ENCODE results near the gene TCEA2.
A peak's percentile ranks its signal among the peaks of the same experiment; 100 is the strongest.

The TCEA2 gene

DNA sequence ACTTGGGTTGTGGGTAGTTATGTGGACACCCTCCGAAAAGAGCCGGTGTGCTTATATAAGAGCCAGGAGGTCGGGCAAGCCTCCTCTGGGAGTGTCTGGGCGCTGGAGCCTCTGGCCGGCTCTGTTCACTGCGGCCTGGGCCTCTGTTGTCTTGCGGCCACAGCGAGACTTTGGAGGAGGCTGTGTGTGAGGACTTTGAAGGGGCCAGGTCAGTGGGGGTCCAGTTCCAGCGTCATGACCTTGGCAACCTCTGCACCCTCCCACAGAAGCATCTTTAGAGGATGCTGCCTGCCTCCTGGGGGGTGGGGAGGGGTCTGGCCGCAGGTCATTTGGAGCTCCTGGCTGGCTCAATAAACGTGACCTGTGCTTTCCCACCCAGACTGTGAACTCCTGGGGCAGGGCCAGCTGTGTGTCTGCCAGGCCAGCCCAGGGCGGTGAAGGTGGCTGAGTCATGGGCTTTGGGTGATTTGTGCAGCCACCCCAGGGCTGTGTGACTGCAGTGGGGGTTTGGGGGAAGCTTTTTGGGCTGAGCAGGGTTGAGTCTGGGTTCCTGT lies 1.2 kb downstream of the TCEA2 start:
- Histone ChIP-seq H3K4me1 (peaks cover 20% of the 10 kb centered on the region), H3K36me3 (ENCODE audit: control insufficient read depth, insufficient read depth, low read length) (no peaks in the 10 kb centered on the region), H3K9me3 (ENCODE audit: control insufficient read depth, low read length) (no peaks in the 10 kb centered on the region), H3K4me3 (ENCODE audit: low read depth, low read length) (peak overlapping the region; percentile 71), H3K79me2 (peaks cover 5% of the 10 kb centered on the region), H3K27me3 (ENCODE audit: control insufficient read depth, insufficient read depth, low read length) (no peaks in the 10 kb centered on the region), H2AFZ (peak overlapping the region; percentile 79), H3K9ac (no peak overlapping the region), H3K27ac (peak overlapping the region; percentile 68), H3K4me2 (ENCODE audit: low read length) (peak overlapping the region; percentile 98)
- TF ChIP-seq, protein P1, sequence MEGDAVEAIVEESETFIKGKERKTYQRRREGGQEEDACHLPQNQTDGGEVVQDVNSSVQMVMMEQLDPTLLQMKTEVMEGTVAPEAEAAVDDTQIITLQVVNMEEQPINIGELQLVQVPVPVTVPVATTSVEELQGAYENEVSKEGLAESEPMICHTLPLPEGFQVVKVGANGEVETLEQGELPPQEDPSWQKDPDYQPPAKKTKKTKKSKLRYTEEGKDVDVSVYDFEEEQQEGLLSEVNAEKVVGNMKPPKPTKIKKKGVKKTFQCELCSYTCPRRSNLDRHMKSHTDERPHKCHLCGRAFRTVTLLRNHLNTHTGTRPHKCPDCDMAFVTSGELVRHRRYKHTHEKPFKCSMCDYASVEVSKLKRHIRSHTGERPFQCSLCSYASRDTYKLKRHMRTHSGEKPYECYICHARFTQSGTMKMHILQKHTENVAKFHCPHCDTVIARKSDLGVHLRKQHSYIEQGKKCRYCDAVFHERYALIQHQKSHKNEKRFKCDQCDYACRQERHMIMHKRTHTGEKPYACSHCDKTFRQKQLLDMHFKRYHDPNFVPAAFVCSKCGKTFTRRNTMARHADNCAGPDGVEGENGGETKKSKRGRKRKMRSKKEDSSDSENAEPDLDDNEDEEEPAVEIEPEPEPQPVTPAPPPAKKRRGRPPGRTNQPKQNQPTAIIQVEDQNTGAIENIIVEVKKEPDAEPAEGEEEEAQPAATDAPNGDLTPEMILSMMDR (IDR thresholded peaks at IDR 0.05): no peak

DNA sequence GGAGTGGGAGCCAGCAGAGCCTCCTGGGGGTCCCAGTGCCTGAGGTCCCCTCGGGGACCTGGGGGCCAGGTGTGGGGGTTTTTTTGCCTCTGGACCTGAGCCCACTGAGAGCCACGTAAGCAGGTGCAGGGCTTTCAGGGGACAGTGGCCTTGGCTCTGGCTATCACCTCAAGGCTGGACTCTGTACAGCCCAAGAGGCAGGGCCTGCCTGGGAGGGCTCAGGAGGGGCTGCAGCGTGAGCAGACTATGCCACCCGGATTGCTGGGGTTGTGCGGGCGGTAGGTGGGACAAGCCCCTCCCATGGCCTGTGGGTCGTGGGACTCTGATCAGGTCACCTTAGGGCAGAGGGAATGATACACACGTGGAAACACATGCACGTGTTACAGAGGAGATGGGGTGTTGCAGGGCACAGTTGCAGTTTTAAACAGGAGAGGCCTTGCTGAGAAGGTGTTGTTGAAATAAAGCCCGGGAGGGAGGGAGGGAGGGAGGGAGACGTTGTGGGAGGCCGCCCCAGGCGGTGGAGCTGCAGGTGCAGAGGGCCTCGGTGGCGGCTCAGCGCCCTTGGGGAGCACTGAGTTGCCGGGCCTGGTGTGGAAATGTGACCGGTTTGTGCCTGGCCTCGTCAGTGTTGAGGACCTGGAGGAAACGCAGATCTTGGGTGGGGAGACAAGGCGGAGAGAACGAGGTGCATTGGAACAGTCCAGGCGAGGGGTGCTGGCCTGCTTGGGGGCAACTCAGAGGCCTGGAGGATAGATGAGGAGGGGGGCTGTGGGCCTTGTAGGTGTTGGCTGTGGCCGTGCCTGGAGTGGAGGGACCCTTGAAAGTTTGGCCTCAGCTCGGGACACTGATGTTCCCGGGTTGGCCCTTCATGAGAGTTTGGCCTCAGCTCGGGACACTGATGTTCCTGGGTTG lies 2.3 kb downstream of the TCEA2 start:
- no peak overlapping the region for H3K4me3 ChIP-seq (ENCODE audit: low read depth, low read length)
- H3K36me3 ChIP-seq (ENCODE audit: control insufficient read depth, insufficient read depth, low read length): no peaks in the 10 kb centered on the region
- no peak overlapping the region for H3K9ac ChIP-seq

DNA sequence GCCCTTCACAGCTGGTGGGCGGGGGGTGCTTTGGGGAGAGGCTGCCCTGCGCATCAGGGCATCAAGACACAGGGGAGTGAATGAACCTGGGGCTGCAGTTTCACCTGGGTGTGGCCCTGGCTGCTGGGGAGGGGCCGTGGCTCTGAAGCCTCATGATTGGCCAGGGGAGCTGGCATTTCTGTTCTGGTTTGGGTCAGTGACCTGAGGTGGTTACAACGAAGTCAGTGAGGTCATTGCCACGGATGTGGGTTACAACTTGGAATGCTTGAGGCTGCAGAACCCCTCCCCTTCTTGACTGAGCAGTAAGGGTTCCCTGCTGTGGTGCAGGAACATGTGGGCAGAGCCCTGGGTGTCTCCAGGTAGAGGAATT lies 3.0 kb downstream of the TCEA2 start:
- peaks cover 20% of the 10 kb centered on the region for H3K4me1 ChIP-seq
- H3K9me3 ChIP-seq (ENCODE audit: control insufficient read depth, low read length): no peaks in the 10 kb centered on the region
- no peak overlapping the region for H3K4me3 ChIP-seq (ENCODE audit: low read depth, low read length)
- peaks cover 5% of the 10 kb centered on the region for H3K79me2 ChIP-seq
- no peak overlapping the region for H3K9ac ChIP-seq
- H3K4me2 ChIP-seq (ENCODE audit: low read length): no peak overlapping the region
- H3K27me3 ChIP-seq (ENCODE audit: control insufficient read depth, insufficient read depth, low read length): no peaks in the 10 kb centered on the region
- H2AFZ ChIP-seq: no peak overlapping the region
- H3K27ac ChIP-seq: no peak overlapping the region
- TF ChIP-seq, protein P1 (IDR thresholded peaks at IDR 0.05): no peak
- no peaks in the 10 kb centered on the region for H3K36me3 ChIP-seq (ENCODE audit: control insufficient read depth, insufficient read depth, low read length)

More for the DNA sequence above, 2.3 kb downstream of the TCEA2 start:
- H3K4me1 ChIP-seq: peaks cover 20% of the 10 kb centered on the region
- no peak overlapping the region for H3K27ac ChIP-seq
- H3K4me2 ChIP-seq (ENCODE audit: low read length): no peak overlapping the region
- H3K79me2 ChIP-seq: peaks cover 5% of the 10 kb centered on the region
- H3K27me3 ChIP-seq (ENCODE audit: control insufficient read depth, insufficient read depth, low read length): no peaks in the 10 kb centered on the region
- no peak overlapping the region for H2AFZ ChIP-seq
- TF ChIP-seq, protein P1 (IDR thresholded peaks at IDR 0.05): no peak
- no peaks in the 10 kb centered on the region for H3K9me3 ChIP-seq (ENCODE audit: control insufficient read depth, low read length)

DNA sequence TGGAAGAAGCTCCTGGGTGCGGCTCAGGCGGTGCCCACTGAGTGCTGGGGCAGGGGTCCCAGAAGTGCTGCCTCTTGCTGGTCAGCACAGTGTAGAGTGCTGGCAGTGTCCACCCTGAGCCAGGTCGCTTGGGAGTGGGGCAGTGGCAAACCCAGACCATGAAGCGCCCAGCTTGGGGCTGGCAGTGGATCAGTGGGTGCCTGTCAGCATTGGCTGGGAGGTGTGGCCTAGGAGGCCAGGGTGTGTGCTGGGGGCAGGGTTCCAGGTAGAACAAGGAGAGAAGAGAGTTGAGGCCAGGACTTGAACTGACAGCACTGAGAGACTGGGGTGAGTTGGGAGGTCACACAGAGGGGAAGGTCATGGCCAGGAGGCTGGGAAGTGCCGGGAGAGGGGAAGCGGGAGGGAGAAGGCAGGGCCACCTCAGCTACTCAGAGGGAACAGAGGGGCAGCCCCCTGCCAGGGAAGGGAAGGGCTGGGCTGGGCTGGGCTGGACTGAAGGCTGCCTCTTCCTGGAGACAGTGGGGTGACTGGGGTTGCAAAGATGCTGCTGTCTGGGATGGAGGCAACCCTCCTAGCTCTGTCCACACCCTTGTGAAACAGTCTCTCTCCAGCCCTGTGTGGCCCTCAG lies 4.1 kb downstream of the TCEA2 start:
- no peak overlapping the region for H2AFZ ChIP-seq
- H3K27ac ChIP-seq: no peak overlapping the region
- H3K4me3 ChIP-seq (ENCODE audit: low read depth, low read length): no peak overlapping the region
- H3K79me2 ChIP-seq: peaks cover 5% of the 10 kb centered on the region
- H3K9me3 ChIP-seq (ENCODE audit: control insufficient read depth, low read length): no peaks in the 10 kb centered on the region
- no peak overlapping the region for H3K9ac ChIP-seq
- H3K27me3 ChIP-seq (ENCODE audit: control insufficient read depth, insufficient read depth, low read length): no peaks in the 10 kb centered on the region
- H3K4me2 ChIP-seq (ENCODE audit: low read length): no peak overlapping the region
- H3K36me3 ChIP-seq (ENCODE audit: control insufficient read depth, insufficient read depth, low read length): no peaks in the 10 kb centered on the region
- TF ChIP-seq, protein P1 (IDR thresholded peaks at IDR 0.05): no peak
- peaks cover 18% of the 10 kb centered on the region for H3K4me1 ChIP-seq

All from parathyroid adenoma (tissue), 2 donors.